ENCODE data around the gene CRYBB3.
"Not testable (repeated sequence)": the region's sequence is repeated elsewhere in the genome, so short reads cannot be mapped to it uniquely, and the experiment has no call there.

CRYBB3 gene

DNA sequence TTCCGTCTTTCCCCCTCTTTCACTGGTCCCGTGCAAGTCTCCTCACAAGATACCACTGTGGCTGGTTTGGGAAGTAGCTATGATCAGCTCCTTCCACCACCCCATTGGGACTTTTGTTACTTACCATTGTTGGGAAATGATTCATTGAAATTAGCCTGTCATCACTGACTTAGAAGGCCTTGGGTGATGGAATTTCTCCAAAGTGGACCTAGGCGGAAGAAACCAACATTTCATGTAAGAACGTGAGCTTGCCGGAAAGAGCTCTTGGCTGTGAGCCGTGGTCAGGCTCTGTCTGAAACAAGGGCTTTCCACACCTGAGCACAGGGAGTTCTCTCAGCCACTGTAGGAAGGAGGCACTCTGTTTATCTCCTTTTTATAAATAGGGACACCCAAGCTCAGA is 23.5 kb upstream of the CRYBB3 start:
- DNase-seq = no peak

DNA sequence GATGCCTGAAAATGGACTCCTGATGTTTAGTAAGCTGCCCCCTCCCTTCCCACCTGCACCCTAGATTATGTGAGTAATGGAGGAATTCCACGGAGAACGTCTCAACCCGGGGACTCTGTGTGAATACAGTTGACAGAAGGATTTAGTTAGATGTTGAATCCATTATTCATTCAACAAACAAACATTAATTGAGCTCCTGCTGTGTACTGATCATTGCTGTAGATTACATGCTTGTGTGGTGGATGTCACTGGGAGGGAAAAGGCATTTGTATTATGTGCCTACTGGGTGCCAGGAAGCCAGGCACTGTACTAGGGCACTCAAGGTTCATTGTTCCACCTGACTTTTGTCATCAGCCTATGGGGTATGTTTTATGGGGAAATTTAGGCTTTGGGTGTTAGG is 22.9 kb upstream of the CRYBB3 start:
- no peak for DNase-seq

DNA sequence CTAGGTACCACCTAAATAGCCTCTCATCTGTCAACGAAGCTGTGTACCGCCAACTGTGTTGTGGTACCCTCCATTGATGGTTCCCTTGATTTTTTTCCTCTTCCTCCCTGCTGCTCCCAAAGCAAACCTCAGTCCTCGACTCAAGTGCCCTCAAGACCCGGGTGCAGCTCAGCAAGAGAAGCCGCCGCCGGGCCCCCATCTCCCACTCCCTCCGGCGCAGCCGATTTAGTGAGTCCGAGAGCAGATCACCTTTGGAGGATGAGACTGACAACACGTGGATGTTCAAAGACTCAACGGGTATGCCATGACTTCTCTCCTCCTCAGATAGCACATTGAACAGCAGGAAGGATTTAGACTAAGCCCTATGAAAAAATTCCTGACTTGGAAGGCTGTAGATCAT is 22.4 kb upstream of the CRYBB3 start:
- no peak for DNase-seq

DNA sequence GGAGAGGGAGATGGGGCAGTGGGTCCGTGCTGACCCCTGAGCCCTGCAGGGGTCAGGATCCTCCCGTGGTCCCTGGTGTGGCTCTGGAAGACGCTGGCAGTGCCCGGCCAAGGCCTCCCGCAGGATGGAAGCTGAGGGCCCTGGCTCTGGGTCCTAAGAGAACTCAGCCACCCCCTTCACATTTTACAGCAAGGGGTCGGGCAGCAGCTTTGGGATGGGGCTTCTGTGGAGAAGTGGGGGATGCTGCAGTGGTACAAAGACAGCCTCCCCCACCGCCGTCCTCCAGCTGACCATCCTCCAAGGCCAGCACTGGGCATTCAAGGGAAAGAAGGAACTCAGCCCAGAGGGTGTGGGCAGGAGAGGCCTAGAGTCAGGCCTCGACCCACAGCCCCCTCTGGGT is 21.8 kb upstream of the CRYBB3 start:
- no peak for DNase-seq

DNA sequence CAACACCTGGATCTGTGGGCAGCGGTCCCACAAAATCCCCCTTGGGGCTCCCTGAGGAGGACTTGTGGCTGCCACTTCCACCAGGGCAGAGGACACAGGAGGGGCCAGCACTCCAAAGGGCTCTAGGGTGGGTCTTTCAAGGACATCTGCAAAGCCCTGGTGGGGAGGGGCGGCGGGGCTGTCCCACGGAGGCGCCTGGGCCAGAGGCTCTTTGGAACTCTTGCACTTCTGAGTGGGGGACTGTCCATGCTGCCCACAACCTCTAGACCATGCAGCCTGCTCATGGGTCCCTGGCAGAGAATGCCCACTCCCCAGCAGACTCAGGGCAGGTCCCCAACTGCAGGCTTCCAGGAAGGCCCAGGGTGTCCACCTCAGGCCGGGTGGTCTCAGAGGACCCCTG is 21.3 kb upstream of the CRYBB3 start:
- not testable (repeated sequence) for DNase-seq

DNA sequence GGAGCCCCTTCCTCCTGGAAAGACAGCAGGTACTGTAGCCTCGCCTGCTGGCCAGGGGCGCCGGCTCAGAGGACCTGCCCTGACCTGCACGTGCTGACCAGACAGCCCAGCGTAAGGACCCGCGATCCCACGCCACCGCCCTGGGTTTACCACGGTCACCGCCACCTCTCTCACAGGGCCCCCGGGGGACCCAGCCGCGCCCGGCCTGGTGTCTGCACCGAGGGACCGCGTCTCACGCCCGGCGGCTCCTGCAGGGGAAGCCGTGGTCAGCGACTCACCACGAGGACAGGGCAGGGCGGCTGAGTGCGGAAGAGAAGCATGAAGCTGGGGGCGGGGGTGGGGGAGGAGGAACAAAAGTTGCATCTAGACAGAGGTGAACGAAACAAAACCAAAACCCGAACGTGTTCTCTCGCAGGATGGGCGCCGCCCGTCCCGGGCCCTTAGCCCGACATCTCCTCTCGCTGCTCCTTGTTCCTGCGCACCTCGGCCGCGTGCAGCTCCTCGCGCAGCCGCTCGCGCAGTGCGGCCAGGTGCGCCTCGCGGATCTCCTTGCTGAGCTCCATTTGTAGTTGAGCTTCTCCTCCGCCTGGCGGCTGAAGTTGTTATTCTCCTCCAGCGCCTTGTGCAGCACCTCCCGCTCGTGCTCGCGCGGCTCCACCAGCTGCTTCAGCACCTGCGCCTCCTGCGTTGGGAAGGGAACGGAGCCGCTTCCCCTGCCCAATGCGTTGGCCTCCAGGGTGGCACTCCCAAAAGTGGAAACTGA is 20.6 kb upstream of the CRYBB3 start:
- not testable (repeated sequence) for DNase-seq

DNA sequence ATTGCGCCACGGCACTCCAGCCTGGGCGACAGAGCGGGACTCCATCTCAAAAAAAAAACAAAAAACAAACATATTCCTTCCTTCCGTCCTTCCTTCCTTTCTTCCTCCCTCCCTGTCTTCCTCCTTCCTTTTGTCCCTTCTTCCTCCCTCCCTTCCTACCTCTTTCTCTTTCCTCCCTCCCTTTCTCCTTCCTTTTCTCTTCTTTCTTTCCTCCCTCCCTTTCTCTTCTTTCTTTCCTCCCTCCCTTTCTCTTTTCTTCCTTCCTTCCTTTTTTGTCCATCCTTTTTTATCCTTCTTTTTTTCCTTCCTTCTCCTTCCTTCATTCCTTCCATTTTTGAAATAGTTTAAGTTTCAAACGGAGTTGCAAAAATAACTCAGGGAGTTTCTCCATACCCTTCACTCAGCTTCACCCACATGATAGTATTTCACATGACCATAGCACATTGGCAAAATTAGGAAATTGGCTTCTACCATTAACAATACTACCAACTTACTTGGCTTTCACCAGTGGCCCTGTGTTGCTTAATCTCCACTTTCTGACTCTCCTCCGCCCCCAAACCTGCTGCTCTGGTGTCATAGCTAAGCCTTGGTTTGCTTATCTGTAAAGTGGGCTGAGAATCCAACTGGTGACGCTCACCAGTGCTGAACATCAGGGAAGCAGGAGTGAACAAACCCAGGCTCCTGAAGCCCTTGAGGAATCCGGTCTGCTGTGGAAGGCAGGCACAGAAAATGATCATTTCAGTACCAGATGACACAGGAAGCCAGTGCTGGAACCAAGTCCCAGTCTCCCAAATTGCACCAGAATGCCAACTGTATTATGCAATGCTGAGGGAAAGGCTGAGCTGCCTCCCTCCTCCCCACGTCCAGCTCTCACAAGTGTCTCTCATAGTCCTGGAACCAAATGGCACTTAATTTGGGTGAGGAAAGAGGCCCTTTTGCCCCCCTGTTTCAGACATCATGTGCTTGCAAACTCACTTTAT is 17.2 kb upstream of the CRYBB3 start:
- no peak for DNase-seq

DNA sequence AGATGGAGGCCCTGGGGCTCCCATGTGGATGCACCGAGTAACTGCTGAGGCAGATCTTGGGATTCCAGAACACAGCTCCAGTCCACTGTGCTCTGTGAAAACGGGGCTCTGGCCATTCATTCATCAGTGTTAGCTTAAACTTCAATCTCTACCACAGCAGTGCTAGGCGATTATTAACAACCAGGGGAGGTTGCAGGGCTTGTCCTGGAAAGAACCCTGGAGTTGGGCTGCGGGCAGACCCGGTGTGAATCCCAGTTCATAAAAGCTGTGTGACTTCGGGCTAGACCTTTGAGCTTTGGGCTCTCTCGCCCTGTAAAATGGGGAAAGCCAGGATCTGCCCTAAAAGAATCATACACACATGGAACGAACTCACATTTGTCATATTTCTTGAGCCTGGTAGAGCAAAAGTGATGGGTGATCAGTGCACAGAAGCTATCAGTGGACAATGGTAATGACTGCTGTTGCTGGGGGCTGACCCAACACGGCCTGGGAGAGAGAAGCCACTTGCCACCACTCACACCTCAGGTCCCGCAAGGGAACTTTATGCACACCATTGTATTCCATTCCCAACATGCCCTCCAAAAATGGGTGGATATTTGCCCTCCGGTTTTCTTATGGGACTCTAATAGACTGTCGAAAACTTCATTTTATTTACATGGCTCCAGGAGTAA is 15.6 kb upstream of the CRYBB3 start:
- DNase-seq = no peak

DNA sequence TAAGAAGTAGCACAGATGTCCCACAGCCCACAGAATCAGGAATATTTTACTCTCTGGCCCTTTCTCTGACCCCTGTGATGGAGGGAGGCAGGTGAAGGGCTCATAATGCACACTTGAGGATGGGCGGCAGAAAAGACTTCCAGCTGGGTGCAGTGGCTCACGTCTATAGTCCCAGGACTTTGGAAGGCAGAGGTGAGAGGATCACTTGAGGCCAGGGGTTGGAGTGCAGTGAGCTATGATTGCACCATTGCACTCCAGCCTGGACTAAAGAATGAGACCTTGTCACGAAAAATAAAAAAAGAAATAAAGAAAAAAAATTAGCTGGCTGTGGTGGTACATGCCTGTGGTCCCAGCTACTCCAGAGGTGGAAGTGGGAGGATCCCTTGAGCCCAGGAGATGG is 13.5 kb upstream of the CRYBB3 start:
- no peak for DNase-seq

DNA sequence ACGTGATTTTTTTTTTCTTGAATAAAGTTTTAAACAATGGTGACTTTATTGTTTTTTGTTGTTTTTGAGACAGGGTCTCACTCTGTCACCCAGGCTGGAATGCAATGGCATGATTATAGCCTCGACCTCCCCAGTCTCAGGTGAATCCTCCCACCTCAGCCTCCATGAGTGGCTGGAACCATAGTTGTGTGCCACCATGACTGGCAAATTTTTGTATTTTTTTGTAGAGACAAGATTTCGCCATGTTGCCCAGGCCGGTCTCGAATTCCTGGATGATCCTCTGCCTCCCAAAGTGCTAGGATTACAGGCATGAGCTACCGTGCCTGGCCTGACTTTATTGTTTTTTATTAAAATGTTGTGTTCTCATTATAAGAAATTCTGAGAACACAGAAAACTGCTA is 12.2 kb upstream of the CRYBB3 start:
- DNase-seq = no peak

DNA sequence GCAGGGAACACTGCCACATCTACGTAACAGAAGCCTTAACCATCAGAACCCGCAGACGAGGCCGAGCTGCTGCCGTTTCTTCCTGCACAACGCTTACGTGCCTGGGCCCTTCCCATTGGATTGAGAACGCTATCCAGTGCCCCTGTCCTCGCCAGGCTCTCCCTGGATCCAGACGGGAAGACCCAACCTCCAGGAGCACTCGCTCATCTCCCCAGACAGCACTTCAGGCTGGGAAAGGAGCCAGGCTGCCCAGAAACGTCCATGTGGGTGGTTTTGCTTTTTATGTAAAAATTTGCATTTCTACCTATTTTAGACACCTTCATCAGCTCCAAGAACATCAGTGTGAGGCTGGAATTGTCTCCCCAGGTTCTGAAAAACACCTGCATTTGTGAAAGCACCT is 7.3 kb upstream of the CRYBB3 start:
- DNase-seq = no peak

DNA sequence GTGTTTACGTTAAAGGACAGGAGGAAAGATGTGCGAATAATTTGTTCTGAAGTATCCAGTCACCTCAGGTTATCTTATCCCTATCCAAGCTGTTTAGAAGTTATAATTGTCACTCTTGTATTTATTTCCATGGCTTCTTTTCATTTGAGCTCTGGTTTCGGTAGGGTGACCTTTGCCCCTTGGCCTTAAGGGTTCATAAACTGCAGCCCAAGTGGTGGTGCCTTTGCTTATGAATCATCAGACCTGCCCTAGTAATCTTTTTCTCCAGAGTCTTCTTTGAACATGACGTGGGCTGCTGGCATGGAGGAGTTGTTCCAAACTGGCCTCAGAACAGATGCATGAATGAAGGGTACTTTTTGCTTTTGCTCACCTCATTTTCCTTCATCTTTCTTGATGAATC is 6.5 kb upstream of the CRYBB3 start:
- no peak for DNase-seq

DNA sequence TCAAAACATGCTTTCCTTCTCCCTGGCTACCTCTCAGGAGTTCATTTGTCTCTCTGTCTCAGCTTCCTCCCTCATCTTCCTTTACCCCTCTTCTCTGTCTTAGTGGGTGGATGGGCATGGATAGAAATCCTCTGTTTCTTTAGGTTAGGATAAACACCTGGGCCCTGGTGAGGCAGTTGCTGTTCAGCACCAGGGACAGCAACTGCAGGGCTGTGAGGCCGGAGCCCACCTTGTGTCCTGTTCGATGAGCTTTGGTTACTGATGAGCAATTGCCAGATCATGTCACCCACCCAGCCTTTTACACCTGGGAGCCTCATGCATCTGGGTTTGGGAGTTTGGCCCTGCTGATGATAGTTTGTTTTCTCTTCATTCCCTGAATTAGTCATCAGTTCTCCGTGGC is 6.1 kb upstream of the CRYBB3 start:
- DNase-seq = no peak

DNA sequence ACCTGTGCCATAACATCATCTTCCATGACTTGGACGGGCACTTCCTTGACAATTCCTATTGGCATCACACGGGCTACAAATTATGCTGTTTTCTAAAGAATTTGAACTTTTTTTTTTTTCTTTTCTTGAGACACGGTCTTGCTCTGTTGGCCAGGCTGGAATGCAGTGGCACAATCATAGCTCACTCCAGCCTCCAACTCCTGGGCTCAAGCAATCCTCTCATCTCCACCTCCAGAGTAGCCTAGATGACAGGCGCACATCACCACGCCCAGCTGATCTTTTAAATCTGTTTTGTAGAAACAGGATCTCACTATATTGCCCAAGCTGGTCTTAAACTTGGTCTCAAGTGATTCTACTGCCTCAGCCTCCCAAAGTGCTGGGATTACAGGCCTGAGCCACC is 3.3 kb upstream of the CRYBB3 start:
- no peak for DNase-seq

DNA sequence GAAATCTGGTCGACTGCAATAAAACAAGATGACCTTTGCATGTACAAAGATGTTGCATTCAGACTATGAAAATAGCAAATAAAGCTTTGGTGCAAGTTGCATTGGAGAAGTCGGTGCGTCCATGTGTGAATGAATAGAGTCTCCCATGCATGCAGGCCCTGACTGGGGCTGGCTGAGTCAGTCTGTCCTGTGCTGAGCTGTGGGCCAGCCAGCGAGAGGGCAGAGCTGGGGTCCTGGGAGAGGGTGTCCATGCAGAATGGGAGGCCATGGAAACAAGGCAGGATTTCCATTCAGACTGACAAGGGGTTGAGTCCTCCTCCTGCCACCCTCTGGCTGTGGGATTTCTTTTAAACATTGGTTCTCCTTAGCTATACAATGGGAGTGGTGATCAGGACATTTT is 2.3 kb upstream of the CRYBB3 start:
- DNase-seq = no peak

DNA sequence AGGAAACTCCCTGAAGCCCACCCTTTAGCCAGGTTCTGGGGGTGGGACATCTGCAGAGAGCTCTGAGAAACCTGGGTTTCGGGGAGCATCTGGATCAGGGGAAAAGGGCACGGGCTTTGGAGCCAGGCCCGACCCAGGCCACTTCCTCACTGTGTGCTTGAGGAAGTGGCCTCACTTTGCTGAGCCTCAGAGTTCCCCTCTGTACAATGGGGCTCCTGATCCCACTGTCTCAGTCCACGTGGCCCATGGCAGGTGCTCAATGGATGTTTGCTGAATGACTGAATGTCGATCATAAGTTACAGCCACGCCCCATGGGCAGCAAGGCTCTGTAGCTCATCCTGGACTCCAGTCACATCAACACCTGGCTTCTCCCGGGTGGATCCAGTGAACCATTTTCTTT is 1.3 kb downstream of the CRYBB3 start:
- no peak for DNase-seq

DNA sequence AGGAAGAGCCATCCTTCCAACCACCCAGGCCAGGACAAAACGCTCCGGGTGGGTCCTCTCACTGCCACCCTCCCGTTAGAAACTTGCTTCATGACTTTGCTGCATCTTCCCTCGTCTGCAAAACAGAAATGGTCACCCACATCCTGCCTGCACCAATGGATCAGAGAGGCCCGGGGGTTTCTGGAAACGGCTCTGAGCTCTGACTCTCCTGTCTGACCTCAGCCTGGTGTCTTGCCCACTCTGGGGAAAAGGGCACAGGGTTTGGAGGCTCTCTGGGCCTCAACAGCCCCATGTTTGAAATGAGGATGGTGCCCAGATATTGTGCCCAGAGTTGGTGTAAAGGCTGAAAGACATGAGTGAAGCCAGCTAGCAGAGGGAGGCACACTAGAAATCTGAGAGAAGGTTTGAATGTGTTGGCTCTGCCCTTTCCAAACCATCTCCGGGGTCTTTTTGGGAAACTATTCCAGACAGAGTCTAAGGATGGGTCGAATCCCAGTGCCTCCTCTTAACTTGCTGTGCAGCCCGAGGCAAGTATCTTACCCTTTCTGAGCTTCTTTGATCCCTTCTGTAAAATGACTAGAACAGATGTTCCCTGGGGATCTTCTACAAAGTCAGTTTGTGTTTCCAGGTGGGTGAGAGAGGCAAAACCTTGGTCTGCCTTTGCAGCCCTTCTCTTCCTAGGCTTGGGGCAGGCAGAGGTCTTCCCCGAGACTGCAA is 2.1 kb downstream of the CRYBB3 start:
- no peak for DNase-seq

DNA sequence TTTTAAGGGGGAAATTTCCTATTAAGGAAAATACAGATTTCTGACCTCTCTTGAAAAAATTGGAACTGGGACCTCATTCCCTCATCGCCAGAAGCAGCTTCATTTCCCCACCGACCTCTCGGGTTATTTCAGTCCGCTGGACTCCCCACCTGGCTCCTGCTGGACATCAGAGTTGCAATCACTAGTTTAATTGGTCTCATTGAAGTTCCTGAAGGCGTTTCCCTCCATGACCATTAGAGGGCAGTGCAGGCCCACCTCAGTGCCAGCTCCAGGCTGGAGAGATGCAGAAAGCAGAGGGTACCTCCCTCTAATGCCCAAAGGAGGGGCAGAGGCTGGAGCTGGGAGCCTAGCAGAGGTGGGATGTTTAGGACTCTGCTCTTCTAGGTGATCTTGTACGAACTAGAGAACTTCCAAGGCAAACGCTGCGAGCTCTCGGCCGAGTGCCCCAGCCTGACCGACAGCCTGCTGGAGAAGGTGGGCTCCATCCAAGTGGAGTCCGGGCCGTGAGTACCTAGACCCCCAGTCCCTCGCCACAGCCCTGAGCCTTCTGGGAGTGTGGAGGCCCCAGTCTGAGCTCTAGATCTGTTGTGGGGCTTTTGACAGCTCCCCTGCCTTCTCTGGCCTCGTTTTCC is 2.7 kb downstream of the CRYBB3 start:
- peak; percentile 38 for DNase-seq

DNA sequence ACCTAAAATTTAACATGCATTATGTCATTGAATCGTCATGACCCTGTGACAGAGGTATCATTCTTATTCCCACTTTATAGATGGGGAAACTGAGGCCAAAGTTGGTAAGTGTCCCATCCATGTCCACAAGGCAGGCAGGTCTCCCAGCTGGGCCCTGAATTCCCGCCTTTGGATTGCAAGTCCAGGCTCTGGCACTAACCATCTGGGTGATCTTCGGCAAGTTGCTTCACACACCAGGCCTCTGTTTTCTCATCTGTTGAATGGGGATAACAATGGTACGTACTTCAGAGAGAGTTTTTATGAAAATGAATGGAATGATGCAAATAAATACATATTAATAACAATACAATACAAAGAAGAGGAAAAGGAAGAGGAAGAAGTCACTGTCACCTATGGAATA is 3.4 kb downstream of the CRYBB3 start:
- no peak for DNase-seq

DNA sequence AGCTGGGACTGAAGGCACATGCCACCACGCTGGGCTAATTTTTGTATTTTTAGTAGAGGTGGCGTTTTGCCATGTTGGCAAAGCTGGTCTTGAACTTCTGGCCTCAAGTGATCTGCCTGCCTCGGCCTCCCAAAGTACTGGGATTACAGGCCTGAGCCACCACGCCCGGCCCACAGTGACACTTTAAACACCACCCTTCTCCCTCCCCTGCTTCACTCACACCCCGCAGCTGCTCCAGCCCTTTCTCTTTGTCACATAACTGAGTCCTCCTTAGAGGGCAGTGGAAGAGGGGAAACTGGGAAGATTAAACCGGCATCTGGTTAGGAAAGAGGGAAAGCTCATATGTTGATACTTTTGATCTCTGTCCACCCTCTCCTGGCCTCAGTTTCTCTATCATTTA is 4.9 kb downstream of the CRYBB3 start:
- DNase-seq = not testable (repeated sequence)

DNA sequence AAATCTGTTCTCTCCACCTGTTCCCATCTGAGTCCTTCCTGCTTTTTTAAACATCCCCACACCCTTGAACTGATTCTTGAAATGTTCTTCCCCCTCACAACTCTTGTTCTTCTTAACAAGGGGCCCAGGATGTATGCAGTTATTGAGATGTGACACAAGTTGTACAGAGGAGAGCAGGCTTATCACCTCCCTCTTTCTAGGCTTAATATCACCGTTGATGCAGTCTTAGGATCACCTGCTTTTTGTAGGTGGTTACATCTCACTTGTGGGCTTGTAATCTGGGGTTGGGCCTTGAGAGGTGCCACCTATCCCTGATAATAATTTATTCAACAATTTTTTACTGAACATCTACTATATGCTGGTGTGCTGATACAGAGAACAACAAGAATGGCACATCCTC is 6.2 kb downstream of the CRYBB3 start:
- DNase-seq = no peak

DNA sequence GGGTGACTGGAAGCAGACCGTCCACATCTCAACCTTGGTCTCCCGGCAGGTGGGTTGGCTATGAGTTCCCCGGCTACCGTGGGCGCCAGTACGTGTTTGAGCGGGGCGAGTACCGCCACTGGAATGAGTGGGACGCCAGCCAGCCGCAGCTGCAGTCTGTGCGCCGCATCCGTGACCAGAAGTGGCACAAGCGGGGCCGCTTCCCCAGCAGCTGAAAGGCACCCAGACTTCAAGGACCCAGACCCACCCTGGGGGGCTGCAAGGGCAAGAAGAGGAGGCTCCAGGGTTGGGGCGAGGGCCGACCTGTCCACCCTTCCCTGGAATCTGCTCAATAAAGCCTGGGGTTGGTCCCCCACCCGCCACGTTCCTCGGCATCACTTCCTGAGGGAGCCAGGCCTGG is 7.3 kb downstream of the CRYBB3 start:
- DNase-seq = no peak
